Measurements from ENCODE around the gene UMODL1. TPM values are rescaled to one million over a fixed set of nuclear protein-coding genes. Genes with fewer than 3 reads are reported as not detected.

Gene UMODL1
- total RNA-seq, 1 experiment from 2014 or later = not detected

GRCh38 chr21:42093991-42094421 lies 22.9 kb downstream of the UMODL1 start:
- Mint-ChIP-seq H3K27me3 (ENCODE audit: low read depth) (peaks cover 25% of the 10 kb centered on the region), H3K4me1 (peaks cover 15 to 24% of the 10 kb centered on the region in 2 experiments), H3K36me3 (ENCODE audit: insufficient read depth in 1 of 3, low read depth in 3 of 3) (peaks cover 7 to 13% (median 9%) of the 10 kb centered on the region in 3 experiments; a peak in 6 of 7 replicates), H3K9me3 (peaks cover 12 to 16% of the 10 kb centered on the region in 2 experiments), H3K4me3 (no peak overlapping the region), H3K27ac (no peak overlapping the region)
- Histone ChIP-seq H3K9me3 (ENCODE audit: control insufficient read depth, low read depth, low read length) (no peaks in the 10 kb centered on the region), H2AK5ac (ENCODE audit: insufficient read length, low read length) (no peak overlapping the region), H4K91ac (ENCODE audit: insufficient read length, low read depth, low read length) (no peak overlapping the region), H2BK120ac (ENCODE audit: low read depth, low read length, poor library complexity, severe bottlenecking) (no peak overlapping the region), H3K27me3 (ENCODE audit: insufficient read depth, low read length) (no peaks in the 10 kb centered on the region), H3K4me2 (ENCODE audit: insufficient read depth, insufficient read length, low read length) (no peak overlapping the region), H3K4me1 (ENCODE audit: insufficient read depth, low read length) (no peaks in the 10 kb centered on the region), H3K9ac (ENCODE audit: extremely low read depth, insufficient read length, low read length) (no peak overlapping the region), H2BK12ac (ENCODE audit: insufficient read length, low read depth, low read length) (no peak overlapping the region), H4K5ac (ENCODE audit: insufficient read length, low read depth, low read length) (no peak overlapping the region), H2AFZ (ENCODE audit: low read length) (no peak overlapping the region), H3T11ph (ENCODE audit: low read length) (no peak overlapping the region), H3K4ac (ENCODE audit: low read depth, low read length) (no peak overlapping the region), H3K18ac (ENCODE audit: insufficient read length, low read depth, low read length) (no peak overlapping the region), H3K23ac (ENCODE audit: insufficient read length, low read depth, low read length) (no peak overlapping the region), H3K56ac (ENCODE audit: insufficient read length, low read depth, low read length) (no peak overlapping the region), H2BK20ac (ENCODE audit: low read depth, low read length, poor library complexity, severe bottlenecking) (no peak overlapping the region), H2BK5ac (ENCODE audit: insufficient read length, low read length) (no peak overlapping the region), H3K14ac (ENCODE audit: insufficient read depth, low read length) (no peak overlapping the region), H3K79me2 (ENCODE audit: insufficient read depth, low read length) (no peaks in the 10 kb centered on the region), H4K8ac (replicated peaks; ENCODE audit: insufficient read length, low read depth, low read length) (no peak overlapping the region), H3K79me1 (ENCODE audit: insufficient read depth, low read depth, low read length, poor library complexity, severe bottlenecking) (no peaks in the 10 kb centered on the region), H4K20me1 (ENCODE audit: control insufficient read depth, insufficient read depth, insufficient read length) (no peaks in the 10 kb centered on the region), H2BK15ac (ENCODE audit: low read depth, low read length) (no peak overlapping the region), H3K27ac (ENCODE audit: insufficient read length, low read depth, low read length) (no peak overlapping the region), H3K23me2 (ENCODE audit: insufficient read length, low read depth, low read length, poor library complexity, severe bottlenecking) (no peaks in the 10 kb centered on the region)
- WGBS (ENCODE audit: extremely low coverage, insufficient read length, low lambda C conversion rate) = no CpG with 5 or more reads among the region's 15 CpGs
- DNase-seq = no peak
- no peak for TF ChIP-seq CTCF (conservative IDR thresholded peaks at IDR 0.05)
